ENCODE measurements around the gene ENPP6. TPM values are rescaled to one million over a fixed set of nuclear protein-coding genes. Genes with fewer than 3 reads are reported as not detected.

ENPP6 gene
- total and polyA plus RNA-seq, 2 donors (not counting 1 experiment from before 2014, with no cell fraction given) = 0.01 TPM; not detected in 1

GRCh38 chr4:184250795-184251669, 33.4 kb upstream of the ENPP6 start:
- Mint-ChIP-seq H3K9me3 (ENCODE audit: insufficient read depth) (no peaks in the 10 kb centered on the region), H3K27ac (no peak overlapping the region), H3K4me1 (no peaks in the 10 kb centered on the region), H3K27me3 (peaks cover 5% of the 10 kb centered on the region), H3K4me3 (no peak overlapping the region)
- WGBS (ENCODE audit: insufficient coverage) = 77% methylated on average over 17 of the region's 23 CpGs
- H3K4me2 ChIP-seq (replicated peaks; ENCODE audit: low read depth, low read length, poor library complexity, severe bottlenecking) = no peak overlapping the region
- intact Hi-C loops (cut with micrococcal nuclease) = no loop called here
- peaks cover 0 to 2% (median 0%) of the 10 kb centered on the region in 4 experiments for H3K27me3 ChIP-seq (replicated peaks in 1 of 4; ENCODE audit: control extremely low read depth in 1 of 4, control insufficient read depth in 3 of 4, insufficient read depth in 4 of 4, low read length in 3 of 4)
- ChIA-PET CTCF (interaction anchor here (1.1 to 2.5 kb wide), 9 partner anchors 10 to 733 kb away, joined by 3 to 20 read pairs (median 4); no protein-coding TSS in a partner anchor), POLR2A (no interaction called here)
- H3K36me3 ChIP-seq (replicated peaks in 1 of 2; ENCODE audit: control extremely low read depth in 1 of 2, control insufficient read depth in 1 of 2, extremely low read depth in 1 of 2, insufficient read depth in 2 of 2, low read length in 1 of 2) = no peaks in the 10 kb centered on the region
- no peak overlapping the region for H3K4me3 ChIP-seq (ENCODE audit: control extremely low read depth in 1 of 5, extremely low read depth in 1 of 5, insufficient read depth in 1 of 5, low read depth in 2 of 5, low read length in 4 of 5)
- peaks cover 0 to 8% (median 0%) of the 10 kb centered on the region in 3 donors for H3K9me3 ChIP-seq (ENCODE audit: control extremely low read depth in 1 of 3, control insufficient read depth in 2 of 3, insufficient read depth in 1 of 3, low read length in 2 of 3)
- TF ChIP-seq CTCF (IDR thresholded peaks at IDR 0.05) = peak; percentile 73
- no peak for TF ChIP-seq EZH2 (IDR thresholded peaks at IDR 0.05; ENCODE audit: borderline replicate concordance, insufficient read depth, low read depth, low read length, poor library complexity, severe bottlenecking)
- H3K27ac ChIP-seq (ENCODE audit: low read length in 2 of 2) = no peak overlapping the region
- H2AFZ ChIP-seq (ENCODE audit: insufficient read depth, low read depth, low read length, poor library complexity, severe bottlenecking) = peak overlapping the region; percentile 26
- peak; percentile 57 for ATAC-seq (ENCODE audit: low read depth)
- H3K4me1 ChIP-seq (ENCODE audit: control insufficient read depth in 2 of 2, insufficient read depth in 2 of 2, low read length in 2 of 2) = no peaks in the 10 kb centered on the region
- DNase-seq = peak; percentile 66
- H4K20me1 ChIP-seq (ENCODE audit: control insufficient read depth, insufficient read depth, low read length, poor library complexity, severe bottlenecking) = no peaks in the 10 kb centered on the region
- H3K79me2 ChIP-seq (ENCODE audit: control insufficient read depth, insufficient read depth, low read length) = no peaks in the 10 kb centered on the region
- H3K9ac ChIP-seq (ENCODE audit: low read length) = no peak overlapping the region

GRCh38 chr4:184248216-184248615, 30.5 kb upstream of the ENPP6 start:
- WGBS (ENCODE audit: insufficient coverage) = no CpG with 5 or more reads among the region's 2 CpGs
- no peaks in the 10 kb centered on the region for H4K20me1 ChIP-seq (ENCODE audit: control insufficient read depth, insufficient read depth, low read length, poor library complexity, severe bottlenecking)
- H3K4me1 ChIP-seq (ENCODE audit: control insufficient read depth in 2 of 2, insufficient read depth in 2 of 2, low read length in 2 of 2) = no peaks in the 10 kb centered on the region
- ChIA-PET POLR2A (no interaction called here), CTCF (interaction anchor here (0.9 kb wide), 1 partner anchor 15 kb away, joined by 4 read pairs; no protein-coding TSS in a partner anchor)
- intact Hi-C loops (cut with micrococcal nuclease) = no loop called here
- peaks cover 5% of the 10 kb centered on the region for H3K27me3 Mint-ChIP-seq
- H3K4me2 ChIP-seq (replicated peaks; ENCODE audit: low read depth, low read length, poor library complexity, severe bottlenecking) = no peak overlapping the region
- H3K27ac Mint-ChIP-seq = no peak overlapping the region
- no peak overlapping the region for H3K4me3 ChIP-seq (ENCODE audit: control extremely low read depth in 1 of 5, extremely low read depth in 1 of 5, insufficient read depth in 1 of 5, low read depth in 2 of 5, low read length in 4 of 5)
- DNase-seq = no peak
- no peak overlapping the region for H2AFZ ChIP-seq (ENCODE audit: insufficient read depth, low read depth, low read length, poor library complexity, severe bottlenecking)
- peaks cover 0 to 4% (median 0%) of the 10 kb centered on the region in 4 experiments for H3K27me3 ChIP-seq (replicated peaks in 1 of 4; ENCODE audit: control extremely low read depth in 1 of 4, control insufficient read depth in 3 of 4, insufficient read depth in 4 of 4, low read length in 3 of 4)
- no peak for TF ChIP-seq CTCF (IDR thresholded peaks at IDR 0.05)
- no peak overlapping the region for H3K27ac ChIP-seq (ENCODE audit: low read length in 2 of 2)
- no peaks in the 10 kb centered on the region for H3K9me3 Mint-ChIP-seq (ENCODE audit: insufficient read depth)
- H3K79me2 ChIP-seq (ENCODE audit: control insufficient read depth, insufficient read depth, low read length) = no peaks in the 10 kb centered on the region
- no peak overlapping the region for H3K4me3 Mint-ChIP-seq
- no peak overlapping the region for H3K9ac ChIP-seq (ENCODE audit: low read length)
- H3K36me3 ChIP-seq (replicated peaks in 1 of 2; ENCODE audit: control extremely low read depth in 1 of 2, control insufficient read depth in 1 of 2, extremely low read depth in 1 of 2, insufficient read depth in 2 of 2, low read length in 1 of 2) = no peaks in the 10 kb centered on the region
- peaks cover 0 to 7% (median 0%) of the 10 kb centered on the region in 3 donors for H3K9me3 ChIP-seq (ENCODE audit: control extremely low read depth in 1 of 3, control insufficient read depth in 2 of 3, insufficient read depth in 1 of 3, low read length in 2 of 3)
- H3K4me1 Mint-ChIP-seq = no peaks in the 10 kb centered on the region
- no peak for ATAC-seq (ENCODE audit: low read depth)
